Pancreas (tissue), 10 donors: Measurements from ENCODE around the gene TIPARP. TPM values are rescaled to one million over a fixed set of nuclear protein-coding genes. Genes with fewer than 3 reads are reported as not detected.
"Not testable (repeated sequence)": the region's sequence is repeated elsewhere in the genome, so short reads cannot be mapped to it uniquely, and the experiment has no call there.

Experiments
- ATAC-seq, 4 donors: fragments of 200-7000 bp; cut with Tn5 transposase; one replicate each; pipeline versions ENCODE4 v1.8.0 to v1.9.1; 2020; ENCODE audit warnings: mild to moderate bottlenecking in 4 of 4, moderate library complexity in 4 of 4
- DNase-seq, 6 donors: peaks; one replicate each; pipeline ENCODE4 v3.0.0-alpha.2; 2020
- FAIRE-seq: peaks from 2 replicates; lab custom pipeline; 2012; peaks lifted over from hg19 to GRCh38; lab: Jason Lieb, UNC
- H3K27ac ChIP-seq, 4 donors: fragments of 200-600 bp; sonication (generic); 1 replicate in 3 of 4; 2 replicates in 1 of 4; pipeline versions ENCODE4 v1.5.0 to v1.8.0; 2020
- H3K27me3 ChIP-seq, 4 donors: fragments of 200-600 bp; one replicate each; pipeline ENCODE4 v1.8.0; 2021
- H3K36me3 ChIP-seq, 3 donors: fragments of 200-600 bp; sonication (generic) in 1 of 3; one replicate each; pipeline versions ENCODE4 v1.5.0 to v1.8.0; 2020 to 2021
- H3K4me1 ChIP-seq, 3 donors: fragments of 200-600 bp; one replicate each; pipeline ENCODE4 v1.8.0; 2021
- H3K4me3 ChIP-seq, 4 donors: fragments of 200-600 bp; sonication (generic) in 2 of 4; one replicate each; pipeline versions ENCODE4 v1.5.0 to v1.8.0; 2020 to 2021
- H3K9me3 ChIP-seq, 4 donors: fragments of 200-600 bp; one replicate each; pipeline ENCODE4 v1.8.0; 2021
- CTCF ChIP-seq, 4 donors: fragments of 200-600 bp; sonication (generic) in 3 of 4; IDR thresholded peaks; one replicate each; pipeline versions ENCODE4 v1.5.0 to v1.8.0; 2021; ENCODE audit warnings: antibody characterized with exemption in 4 of 4
- WGBS, 2 donors: extraction: QIAGEN DNeasy Blood & Tissue Kit; methylation state at CpG; one replicate each; pipeline ENCODE4 v1.1.7; 2013; 5-methylcytosine and 5-hydroxymethylcytosine counted together
- intact Hi-C, 3 donors: fragments of 100-400 bp; cut with DNase I; formaldehyde crosslinking; loops; one replicate each; pipeline versions ENCODE4 v1.11.1 to v1.14.2; 2022
- polyA plus RNA-seq, 2 donors: library from polyadenylated mRNA; stranded (reverse); fragments of 200-250 nt; gene quantifications; one replicate each; pipeline ENCODE4 v1.2.3, GENCODE V29; 2013
- total RNA-seq, 6 donors: library from RNA; stranded (reverse); fragmentation: NEBNext Ultra II Directional in 4 of 6; extraction: Animal tissue kit (Norgen Biotek cat#: 25700) in 4 of 6; gene quantifications; one replicate each; pipeline versions ENCODE4 v1.2.1 to v1.2.4, GENCODE V29; 2021 to 2023
- donor health status: healthy with polysubstance abuse.
- donor health status: DM: no; HTN: no; CAD: no; lungs with moderate emphysema.
- donor health status: DM: no; HTN: no; CAD: no.
- donor health status: control.
- donor health status: control.
- donor health status: Bipolar disorder and iron deficiency.
- donor health status: DM: yes; HTN: yes; CAD: no.
- donor health status: DM: no; HTN: no; CAD: no.
- donor health status: DM: no; HTN: no; CAD: no.
- donor health status: DM: yes; HTN: yes; CAD: no.

Gene TIPARP
- total and polyA plus RNA-seq, 8 donors = 6.0 to 15.0 (median 10.1) TPM

- FAIRE-seq (no peak), DNase-seq (no peak), ATAC-seq (no peak)
- TF ChIP-seq CTCF (IDR thresholded peaks at IDR 0.05) = no peak
- H3K27ac ChIP-seq = no peak overlapping the region
- no peaks in the 10 kb centered on the region for H3K9me3 ChIP-seq
- no peaks in the 10 kb centered on the region for H3K4me1 ChIP-seq
- no peaks in the 10 kb centered on the region for H3K27me3 ChIP-seq
- no peak overlapping the region for H3K4me3 ChIP-seq
- intact Hi-C loops = no loop called here
- no peaks in the 10 kb centered on the region for H3K36me3 ChIP-seq
Observed at GRCh38 chr3:156646958-156647357, 27.4 kb upstream of the TIPARP start.

GRCh38 chr3:156648086-156648485 lies 26.3 kb upstream of the TIPARP start:
- 80 to 88% methylated on average over 3 of the region's 3 CpGs for WGBS, 2 donors
- ATAC-seq (no peak), FAIRE-seq (no peak), DNase-seq (no peak)
- Histone ChIP-seq H3K4me3 (no peak overlapping the region), H3K4me1 (no peaks in the 10 kb centered on the region), H3K9me3 (no peaks in the 10 kb centered on the region), H3K36me3 (no peaks in the 10 kb centered on the region), H3K27ac (no peak overlapping the region), H3K27me3 (no peaks in the 10 kb centered on the region)
- TF ChIP-seq CTCF (IDR thresholded peaks at IDR 0.05) = no peak
- intact Hi-C loops = no loop called here

GRCh38 chr3:156649681-156650080 lies 24.7 kb upstream of the TIPARP start:
- no peak for ATAC-seq
- Histone ChIP-seq H3K27ac (no peak overlapping the region), H3K36me3 (no peaks in the 10 kb centered on the region), H3K27me3 (no peaks in the 10 kb centered on the region), H3K4me1 (no peaks in the 10 kb centered on the region), H3K9me3 (no peaks in the 10 kb centered on the region), H3K4me3 (no peak overlapping the region)
- WGBS, 2 donors = 88 to 97% methylated on average over 1 of the region's 1 CpG
- FAIRE-seq = no peak
- intact Hi-C loops = no loop called here
- no peak for DNase-seq
- TF ChIP-seq CTCF (IDR thresholded peaks at IDR 0.05) = no peak

GRCh38 chr3:156652661-156653060 lies 21.7 kb upstream of the TIPARP start:
- FAIRE-seq, intact Hi-C loops, H3K9me3 ChIP-seq, H3K27ac ChIP-seq, H3K36me3 ChIP-seq, H3K4me1 ChIP-seq, DNase-seq, ATAC-seq, H3K27me3 ChIP-seq, H3K4me3 ChIP-seq: not testable (repeated sequence)
- 93 to 97% methylated on average over 1 to 2 of the region's 2 CpGs for WGBS, 2 donors

GRCh38 chr3:156654834-156655233 lies 19.6 kb upstream of the TIPARP start:
- Histone ChIP-seq H3K27me3 (no peaks in the 10 kb centered on the region), H3K36me3 (no peaks in the 10 kb centered on the region), H3K9me3 (no peaks in the 10 kb centered on the region), H3K27ac (no peak overlapping the region), H3K4me3 (no peak overlapping the region), H3K4me1 (no peaks in the 10 kb centered on the region)
- no peak for TF ChIP-seq CTCF (IDR thresholded peaks at IDR 0.05)
- no peak for ATAC-seq
- FAIRE-seq = no peak
- intact Hi-C loops = no loop called here
- 83 to 91% methylated on average over 1 of the region's 1 CpG for WGBS, 2 donors
- DNase-seq = no peak
